HG02970 (cell line): Measurements from ENCODE around the gene NRAP.
A peak's percentile ranks its signal among the peaks of the same experiment; 100 is the strongest.

Source experiments
- ATAC-seq: cut with Tn5 transposase; IDR thresholded peaks from one replicate; pipeline ENCODE4 v1.9.1; 2021; ENCODE audit warnings: mild to moderate bottlenecking, moderate library complexity, moderate number of reproducible peaks; ENCODE audit not compliant: unreplicated experiment, low FRiP score

The NRAP gene

DNA sequence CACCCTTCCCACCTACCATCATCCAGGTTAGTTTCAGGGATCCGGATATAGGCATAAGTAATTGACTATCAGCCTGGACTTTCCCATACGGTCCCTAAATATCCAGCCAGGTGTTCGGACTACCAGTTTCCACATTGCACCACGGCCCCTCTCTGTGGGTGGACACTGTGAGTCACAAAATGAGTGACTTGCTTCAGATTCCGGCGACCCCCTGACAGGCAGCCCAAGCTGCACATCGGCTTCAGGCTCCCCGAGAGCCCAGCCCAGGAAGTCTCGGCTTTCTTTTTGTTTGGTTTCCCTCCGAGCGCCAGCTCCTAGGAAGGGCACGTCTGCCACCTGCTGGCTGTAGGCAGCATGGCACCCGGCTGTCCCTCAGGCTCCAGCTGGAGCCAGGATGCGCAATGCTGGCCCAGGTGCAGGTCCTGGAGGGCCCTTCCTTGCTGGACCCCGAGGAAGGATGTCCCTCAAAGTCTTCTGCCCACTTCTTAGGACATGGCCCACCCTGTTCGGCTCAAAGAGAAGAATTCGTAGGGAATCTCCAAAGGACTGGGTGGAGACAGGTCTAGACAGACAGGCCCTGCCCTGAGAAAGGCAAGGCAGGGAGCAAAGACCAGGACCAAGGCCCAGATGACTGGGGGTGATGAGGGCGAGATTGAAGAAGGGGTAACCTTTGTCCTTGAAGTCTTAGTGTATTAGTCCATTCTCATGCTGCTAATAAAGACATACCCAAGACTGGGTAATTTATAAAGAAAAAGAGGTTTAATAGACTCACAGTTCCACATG, 100.3 kb downstream of the NRAP start:
- peak; percentile 94 for ATAC-seq

GRCh38 chr10:113562704-113563103, 101.1 kb downstream of the NRAP start:
- no peak for ATAC-seq

DNA sequence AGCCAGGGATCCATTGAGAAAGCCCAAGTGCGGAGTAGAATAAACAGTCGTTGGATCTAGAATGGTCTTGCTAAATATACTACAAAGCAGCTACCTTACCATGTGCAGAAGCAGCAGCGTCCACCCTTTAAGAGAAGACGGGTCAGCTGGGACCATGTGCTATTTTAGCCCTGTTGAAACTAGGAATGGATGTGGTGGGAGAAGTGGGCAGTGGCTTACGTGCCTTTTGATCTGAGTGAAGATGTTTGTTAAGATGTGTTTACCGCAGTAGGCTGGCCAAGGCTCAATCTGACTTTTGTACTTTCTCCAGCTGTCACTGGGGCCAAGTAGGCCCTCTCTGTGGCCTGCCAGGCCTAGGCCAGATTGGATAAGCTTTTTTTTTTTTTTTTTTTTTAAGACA, 101.8 kb downstream of the NRAP start:
- no peak for ATAC-seq

- ATAC-seq: no peak
These were observed 102.6 kb downstream of the NRAP start for GRCh38 chr10:113561214-113561613.

GRCh38 chr10:113560071-113560470, 103.8 kb downstream of the NRAP start:
- no peak for ATAC-seq

DNA sequence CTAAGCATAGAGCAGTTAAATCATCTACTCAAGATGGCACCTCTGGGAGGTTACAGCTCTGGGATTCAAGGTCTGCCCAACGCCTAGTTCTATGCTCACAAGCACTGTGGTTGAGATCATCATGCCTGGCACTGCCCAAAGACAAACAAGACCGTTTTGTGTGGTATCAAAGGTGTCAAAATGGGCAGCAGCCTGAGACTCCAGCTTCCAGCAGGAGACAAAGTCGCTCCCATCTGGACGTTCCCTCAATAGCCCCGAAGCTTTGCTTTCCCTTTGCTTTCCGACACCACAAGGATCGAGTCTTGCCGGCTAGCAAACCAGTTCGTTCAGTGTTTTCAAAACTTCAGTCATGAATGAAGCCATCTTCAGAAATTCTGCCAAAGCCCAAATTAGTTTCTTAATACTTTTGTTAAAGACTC, 105.9 kb downstream of the NRAP start:
- no peak for ATAC-seq

- ATAC-seq: no peak
These were observed 106.4 kb downstream of the NRAP start for GRCh38 chr10:113557424-113557862.

- ATAC-seq: no peak
These were observed 108.1 kb downstream of the NRAP start for GRCh38 chr10:113555751-113556150.

- no peak for ATAC-seq
These were observed 108.6 kb downstream of the NRAP start for GRCh38 chr10:113555245-113555644.

DNA sequence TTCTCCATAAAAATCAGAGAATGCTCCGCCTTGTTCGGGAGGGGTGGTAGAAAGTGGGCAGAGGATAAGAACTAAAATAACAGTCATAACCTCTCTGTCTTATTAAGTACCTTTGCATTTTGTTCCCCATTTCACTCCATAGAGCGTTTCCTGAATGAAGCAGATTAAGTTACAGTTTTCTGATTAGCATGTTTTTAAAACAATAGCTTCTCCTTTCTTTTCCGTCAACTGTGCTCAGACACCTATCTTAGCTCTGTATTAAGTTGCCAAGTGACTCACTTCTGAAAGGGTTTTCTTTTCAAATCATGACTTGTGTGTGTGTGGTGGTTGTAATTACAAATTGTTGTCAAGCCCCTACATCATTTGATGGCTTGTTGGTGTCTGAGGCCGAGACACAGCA, 109.6 kb downstream of the NRAP start:
- no peak for ATAC-seq

DNA sequence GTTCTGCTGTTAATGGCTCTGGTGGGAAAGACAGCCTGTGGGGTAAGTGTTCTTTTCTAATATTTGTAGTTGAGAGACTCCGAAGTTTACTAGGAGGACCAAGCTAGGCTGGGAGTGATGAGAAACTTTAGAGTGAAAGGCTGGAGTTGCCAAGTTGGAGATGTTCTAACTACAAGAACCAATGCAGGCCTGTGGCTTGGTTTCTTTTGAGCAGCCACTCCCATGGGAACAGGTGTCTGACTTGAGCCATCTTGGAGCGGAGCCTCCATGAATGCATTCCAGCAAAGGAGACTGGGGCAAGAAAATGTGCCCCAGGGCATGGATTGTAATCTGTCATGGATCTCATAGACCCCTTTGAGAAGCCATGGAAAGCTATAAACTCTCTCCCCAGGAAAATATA, 110.7 kb downstream of the NRAP start:
- ATAC-seq: no peak

DNA sequence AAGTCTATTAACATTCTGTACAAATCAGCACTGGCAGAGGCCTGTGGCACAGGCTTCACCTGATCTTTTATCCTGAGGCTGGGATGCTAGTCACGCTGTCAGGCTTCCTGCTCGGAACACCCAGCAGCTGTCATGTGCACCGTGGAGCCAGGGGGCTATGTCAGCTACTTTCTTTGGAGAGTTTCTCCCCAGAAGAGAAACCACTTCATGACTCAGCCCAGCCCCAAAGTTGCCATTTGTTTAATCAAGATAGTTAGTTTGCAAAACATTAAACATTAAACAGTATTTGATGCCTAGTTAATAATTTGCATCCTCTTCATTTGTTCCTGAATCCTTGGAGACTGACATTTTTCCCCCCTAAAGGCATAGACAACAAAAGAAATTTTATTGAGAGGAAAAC, 111.1 kb downstream of the NRAP start, which contains the start of gene HABP2:
HABP2 (plus strand) TSS at position 353 of the 400 bp plus-strand sequence. CDS start 69 bp downstream, outside the sequence.
- ATAC-seq: no peak

DNA sequence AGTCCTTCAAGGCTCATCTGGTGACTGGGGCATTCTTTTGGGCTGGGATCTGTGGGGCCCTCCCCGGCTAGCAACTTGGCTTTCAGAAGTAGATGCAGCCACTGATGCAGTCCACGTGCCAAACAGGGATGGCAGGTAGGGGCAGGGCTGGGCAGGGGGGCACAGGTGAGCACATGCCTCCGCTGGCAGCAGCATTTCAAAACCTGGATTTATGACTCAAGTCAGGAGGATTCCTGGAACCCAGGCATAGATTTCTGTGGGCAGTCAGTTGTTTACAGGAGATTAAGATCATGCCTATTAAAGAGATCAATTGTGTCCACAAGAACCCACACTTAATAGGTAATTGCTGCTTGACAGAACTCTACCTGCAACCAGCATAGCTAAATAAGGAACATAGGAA, 111.8 kb downstream of the NRAP start:
- no peak for ATAC-seq

- no peak for ATAC-seq
These were observed 113.5 kb downstream of the NRAP start for GRCh38 chr10:113550365-113550764.

GRCh38 chr10:113549856-113550255, 114.0 kb downstream of the NRAP start:
- ATAC-seq: no peak

DNA sequence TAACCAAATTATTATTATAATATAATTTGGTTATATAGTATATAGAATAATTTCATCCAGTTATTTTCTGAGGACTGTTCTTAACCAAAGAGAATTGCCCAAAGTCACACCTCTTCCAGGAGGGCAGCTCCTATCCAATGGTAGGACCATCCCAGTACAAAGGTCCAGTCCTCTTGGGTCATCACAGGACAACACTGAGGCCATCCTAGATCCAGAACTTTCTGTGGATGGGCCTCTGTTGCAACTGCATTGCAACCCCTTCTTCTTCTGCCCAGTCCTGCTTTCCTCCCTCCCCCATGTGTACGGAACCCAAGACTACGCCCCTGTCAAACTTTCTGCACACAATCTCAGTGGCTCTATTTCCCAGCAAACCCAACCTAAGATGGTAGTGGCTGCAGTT, 116.4 kb downstream of the NRAP start:
- ATAC-seq: no peak

- ATAC-seq: no peak
These were observed 119.4 kb downstream of the NRAP start for GRCh38 chr10:113544392-113544791.

DNA sequence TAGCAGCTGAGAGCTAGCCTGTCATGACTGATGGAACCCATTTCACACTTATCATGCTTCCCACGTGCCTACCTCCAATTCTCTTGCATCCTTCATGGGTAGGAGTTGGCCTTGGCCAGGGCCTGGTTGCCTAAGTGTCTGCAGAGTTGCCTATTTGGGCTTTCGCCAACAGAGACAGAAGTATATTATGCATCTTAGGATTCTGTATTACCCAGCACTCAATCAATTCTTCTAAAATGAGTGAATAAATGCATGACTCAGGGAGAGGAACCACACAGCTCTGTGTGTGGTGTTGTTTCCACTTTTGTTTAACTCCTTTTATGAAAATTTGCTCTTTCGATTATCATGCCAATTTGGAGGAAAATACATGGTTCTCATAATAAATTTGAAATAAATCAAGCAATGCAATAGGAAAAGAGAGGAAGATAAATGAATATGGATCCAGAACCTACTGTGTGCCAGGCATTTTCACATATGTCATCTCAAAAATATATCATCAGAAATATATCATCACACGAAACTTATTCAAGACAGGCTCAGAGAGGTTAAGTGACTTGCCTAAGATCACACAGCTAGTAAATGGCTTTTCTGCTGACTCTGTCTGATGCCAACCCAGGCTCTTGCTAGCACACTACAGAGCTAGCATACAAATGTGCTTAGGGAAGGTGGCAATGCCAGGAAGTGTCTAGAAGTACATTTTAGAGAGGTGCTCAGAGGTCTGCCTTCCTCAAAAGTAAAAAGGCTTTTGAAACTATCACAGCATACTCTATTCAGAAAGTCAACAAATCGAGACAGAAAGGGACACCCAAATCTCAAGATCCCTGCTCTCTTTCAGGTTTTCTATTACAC, 120.5 kb downstream of the NRAP start:
- no peak for ATAC-seq

DNA sequence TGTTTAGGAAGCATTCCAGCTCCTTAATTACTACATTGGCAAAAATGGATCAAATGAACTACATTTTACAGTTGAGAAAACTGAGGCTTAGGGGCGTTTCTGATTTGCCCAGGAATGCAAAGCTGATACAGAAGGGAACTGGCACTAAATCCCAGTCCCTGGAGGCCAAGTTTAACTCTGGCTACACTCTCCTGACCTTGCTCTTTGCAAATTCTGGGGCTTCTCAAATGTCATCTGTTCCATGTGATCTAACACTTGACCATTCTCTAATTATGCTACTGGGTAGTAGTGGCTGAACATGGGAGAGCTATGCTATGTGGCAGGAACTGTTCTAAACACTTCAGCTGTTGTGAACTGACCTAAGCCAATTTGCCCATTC, 122.3 kb downstream of the NRAP start:
- ATAC-seq: no peak

- no peak for ATAC-seq
These were observed 122.8 kb downstream of the NRAP start for GRCh38 chr10:113540845-113541548.

DNA sequence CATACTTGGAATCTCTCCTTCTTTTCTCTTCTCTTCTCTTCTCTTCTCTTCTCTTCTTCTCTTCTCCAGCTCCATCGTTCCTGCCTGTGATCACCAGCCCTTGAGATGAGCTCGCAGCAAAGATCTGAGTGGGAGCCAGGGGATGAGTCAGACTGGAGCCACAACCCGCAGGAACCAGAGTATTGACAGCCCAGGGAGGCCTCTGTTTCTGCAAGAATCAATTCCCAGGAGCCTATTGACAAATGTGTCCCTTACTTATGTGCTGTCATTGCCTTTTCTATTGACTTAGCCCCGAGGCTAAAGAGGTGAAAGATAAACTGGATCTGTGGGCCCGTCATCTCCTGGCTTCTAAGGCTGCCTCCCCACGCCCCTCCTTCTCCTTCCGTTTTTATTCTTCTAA, 124.1 kb downstream of the NRAP start:
- no peak for ATAC-seq
